A549 treated with RU486 at 1 μM for 4 hours (cell line): ENCODE results near the gene SH3BGRL2. TPM values are rescaled to one million over a fixed set of nuclear protein-coding genes. Genes with fewer than 3 reads are reported as not detected.

ENCODE experiments used
- total RNA-seq: library from RNA; stranded (reverse); fragments of 200-300 nt; extraction: Qiagen RNA extraction; gene quantifications from 5 replicates; pipeline ENCODE4 v1.2.3, GENCODE V29; 2022; ENCODE audit warnings: low read depth

Gene SH3BGRL2
- total RNA-seq = 0.11 to 0.30 TPM (median 0.29 TPM) in 5 replicates

DNA sequence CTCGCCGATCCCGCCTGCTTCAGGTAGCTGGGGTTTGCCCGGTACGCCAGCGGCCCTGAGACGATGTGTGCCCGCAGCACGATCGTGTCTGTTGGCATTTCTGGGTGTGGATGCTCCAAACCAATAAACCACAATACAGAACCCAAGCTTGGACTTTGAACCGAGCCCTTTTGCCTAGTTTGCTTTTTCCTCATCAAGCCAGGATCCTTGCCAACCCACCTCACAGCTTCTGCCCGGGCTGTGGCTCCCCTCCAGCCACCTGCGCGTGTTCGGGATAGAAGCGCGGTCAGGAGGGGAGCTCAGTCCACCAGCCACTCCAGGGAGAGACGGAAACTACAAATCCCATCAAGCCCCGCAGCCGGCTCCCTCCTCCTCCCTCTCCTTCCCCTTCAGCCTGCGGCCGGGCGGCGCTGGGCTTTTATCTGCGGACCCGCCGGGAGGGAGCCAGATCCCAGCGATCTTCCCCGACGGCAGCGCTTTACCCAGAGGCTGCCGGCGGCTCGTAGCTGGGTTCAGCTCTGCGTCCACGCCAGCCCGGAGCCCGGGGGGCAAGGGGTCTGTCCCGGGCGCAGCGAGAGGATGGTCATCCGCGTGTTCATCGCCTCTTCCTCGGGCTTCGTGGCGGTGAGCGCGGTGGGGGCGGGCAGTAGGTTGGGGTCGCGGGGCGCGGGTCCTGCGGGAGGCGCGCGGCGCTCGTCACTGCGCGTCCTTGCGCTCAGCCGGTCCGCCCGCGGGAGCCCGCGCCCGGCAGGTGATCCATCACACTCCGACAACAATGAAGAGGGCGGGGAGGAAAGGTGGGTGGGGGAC lies at the start of gene SH3BGRL2:
Gene SH3BGRL2 (plus strand): TSS at position 447 of the 810 bp plus-strand sequence. CDS start 133 bp downstream, at position 580.

Other genes with a start within 250 kb of the SH3BGRL2 start
- 0.26 to 1.1 TPM (median 1.0 TPM) in 5 replicates for gene LCA5, start 93.9 kb upstream of the SH3BGRL2 start, total RNA-seq